Endothelial cell of umbilical vein (primary cell): Measurements from ENCODE around the gene BRD3. TPM values are rescaled to one million over a fixed set of nuclear protein-coding genes. Genes with fewer than 3 reads are reported as not detected.

Source experiments
- BruUV-seq: library from RNA; stranded (reverse); fragments of 400-500 nt; replicated peaks from 2 replicates; lab custom pipeline; 2021; lab: Mats Ljungman, UMichigan
- CTCF ChIA-PET: fragments of 300-600, 350-600 bp; sonication (Branson Sonifier 250); formaldehyde crosslinking; loops from one replicate; lab custom pipeline; 2021; ENCODE audit warnings: antibody characterized with exemption, inconsistent platforms; lab: Charles Lee
- POLR2A ChIA-PET: fragments of 300-600, 350-600 bp; sonication (Branson Sonifier 250); formaldehyde crosslinking; loops from one replicate; lab custom pipeline; 2021; ENCODE audit warnings: antibody characterized with exemption, inconsistent platforms; lab: Charles Lee
- DNase-seq: peaks from one replicate; pipeline ENCODE4 v3.0.0-alpha.2; 2011; ENCODE audit warnings: low read depth, low spot score
- FAIRE-seq: peaks from 2 replicates; lab custom pipeline; 2011; peaks lifted over from hg19 to GRCh38; lab: Jason Lieb, UNC
- H2AFZ ChIP-seq: 2 replicates; pipeline ENCODE4 v1.6.0; 2012; ENCODE audit warnings: low read depth, low read length, control low read depth, inconsistent platforms
- H3K27ac ChIP-seq: 2 replicates; pipeline ENCODE4 v1.5.1; 2011; ENCODE audit warnings: low read depth, mild to moderate bottlenecking, control low read depth, low read length, moderate library complexity; ENCODE audit not compliant: insufficient read depth
- H3K27me3 ChIP-seq, 2 experiments: 2 replicates each; pipeline versions ENCODE4 v1.6.0 to v1.6.1; 2011; ENCODE audit warnings: low read length in 2 of 2, mixed read lengths in 1 of 2; ENCODE audit not compliant: control insufficient read depth in 2 of 2, insufficient read depth in 2 of 2
- H3K36me3 ChIP-seq, 2 experiments: 2 replicates in 1 of 2; 3 replicates in 1 of 2; pipeline ENCODE4 v1.5.1; 2011; ENCODE audit warnings: low read length in 2 of 2, mild to moderate bottlenecking in 1 of 2, moderate library complexity in 1 of 2; ENCODE audit not compliant: control insufficient read depth in 2 of 2, insufficient read depth in 2 of 2; ENCODE audit errors: extremely low read depth in 1 of 2
- H3K4me1 ChIP-seq: 3 replicates; pipeline ENCODE4 v1.5.1; 2011; ENCODE audit warnings: mild to moderate bottlenecking, low read length; ENCODE audit not compliant: control insufficient read depth, insufficient read depth; ENCODE audit errors: extremely low read depth
- H3K4me2 ChIP-seq: 2 replicates; pipeline ENCODE4 v1.6.1; 2011; ENCODE audit warnings: low read length, control low read depth, mixed read lengths; ENCODE audit not compliant: insufficient read depth
- H3K4me3 ChIP-seq, 3 experiments: fragments of 200-600 bp in 1 of 3; sonication (generic), shearing (Covaris generic) in 1 of 3; replicated peaks in 1 of 3; 2 replicates each; pipeline ENCODE4 v1.5.1; 2011 to 2016; ENCODE audit warnings: control low read depth in 3 of 3, low read length in 3 of 3, mild to moderate bottlenecking in 2 of 3, inconsistent platforms in 1 of 3, low read depth in 1 of 3, moderate library complexity in 1 of 3; ENCODE audit not compliant: insufficient read depth in 1 of 3
- H3K79me2 ChIP-seq: 2 replicates; pipeline ENCODE4 v1.6.0; 2012; ENCODE audit warnings: low read length, inconsistent platforms; ENCODE audit not compliant: control insufficient read depth, insufficient read depth
- H3K9ac ChIP-seq: replicated peaks from 2 replicates; pipeline ENCODE3; 2011; ENCODE audit warnings: low read length, control low read depth; ENCODE audit not compliant: insufficient read depth; ENCODE audit errors: extremely low read depth
- H3K9me1 ChIP-seq: replicated peaks from 3 replicates; pipeline ENCODE4 v1.6.0; 2011; ENCODE audit warnings: mild to moderate bottlenecking, low read length; ENCODE audit not compliant: control insufficient read depth, insufficient read depth; ENCODE audit errors: extremely low read depth
- H3K9me3 ChIP-seq: replicated peaks from 2 replicates; pipeline ENCODE4 v1.5.1; 2012; ENCODE audit warnings: low read length, inconsistent platforms; ENCODE audit not compliant: control insufficient read depth, insufficient read depth
- H4K20me1 ChIP-seq: replicated peaks from 2 replicates; pipeline ENCODE3; 2011; ENCODE audit warnings: mild to moderate bottlenecking, low read length; ENCODE audit not compliant: control insufficient read depth, insufficient read depth; ENCODE audit errors: extremely low read depth
- CTCF ChIP-seq, 2 donors: IDR thresholded peaks; 1 replicate in 1 of 2; 2 replicates in 1 of 2; pipeline ENCODE4 v1.5.1; 2011; ENCODE audit warnings: low read length in 2 of 2, mild to moderate bottlenecking in 2 of 2, moderate library complexity in 2 of 2, control low read depth in 1 of 2, inconsistent platforms in 1 of 2, low read depth in 1 of 2; ENCODE audit not compliant: insufficient read depth in 1 of 2; ENCODE audit errors: extremely low read depth in 1 of 2
- EZH2 ChIP-seq: IDR thresholded peaks from 2 replicates; pipeline ENCODE4 v1.6.1; 2012; ENCODE audit warnings: borderline replicate concordance, low read depth, mild to moderate bottlenecking, moderate library complexity, low read length, inconsistent platforms; ENCODE audit not compliant: severe bottlenecking
- FOS ChIP-seq: IDR thresholded peaks from 2 replicates; pipeline ENCODE4 v1.6.1; 2011; ENCODE audit warnings: mild to moderate bottlenecking, low read length, moderate library complexity, borderline replicate concordance; ENCODE audit not compliant: insufficient read depth
- GATA2 ChIP-seq: IDR thresholded peaks from 2 replicates; pipeline ENCODE4 v1.7.0; 2011; ENCODE audit warnings: low read depth, mild to moderate bottlenecking, moderate library complexity, mixed read lengths, low read length; ENCODE audit not compliant: insufficient read length, insufficient read depth
- JUN ChIP-seq: IDR thresholded peaks from 2 replicates; pipeline ENCODE4 v1.6.1; 2011; ENCODE audit warnings: borderline replicate concordance, low read depth; ENCODE audit not compliant: insufficient read length, insufficient read depth
- MAX ChIP-seq: IDR thresholded peaks from 2 replicates; pipeline ENCODE4 v1.6.1; 2011; ENCODE audit not compliant: insufficient read depth, insufficient read length
- MYC ChIP-seq: IDR thresholded peaks from one replicate; pipeline ENCODE4 v1.6.1; 2011; ENCODE audit warnings: mild to moderate bottlenecking, low read depth, low read length
- POLR2A ChIP-seq: IDR thresholded peaks from 2 replicates; pipeline ENCODE4 v1.6.1; 2012; ENCODE audit warnings: low read depth, mild to moderate bottlenecking, control low read depth, low read length
- POLR2AphosphoS5 ChIP-seq: IDR thresholded peaks from 2 replicates; pipeline ENCODE4 v1.6.1; 2012; ENCODE audit warnings: low read depth, mild to moderate bottlenecking, control low read depth, low read length, moderate library complexity; ENCODE audit not compliant: insufficient read depth
- dilution Hi-C: fragments of 300-500 bp; cut with MboI; formaldehyde crosslinking; loops from one replicate; pipeline ENCODE4 v1.15.0; 2019; ENCODE audit warnings: low sequenced_read_pairs; ENCODE audit not compliant: extremely low pct_ligation_motif_present
- intact Hi-C: fragments of 100-400 bp; cut with micrococcal nuclease; formaldehyde crosslinking; loops from one replicate; pipeline ENCODE4 v1.10.0; 2022
- polyA plus RNA-seq, 4 experiments: library from polyadenylated mRNA; depleted of rRNA in 3 of 4; stranded (reverse) in 3 of 4; unstranded in 1 of 4; fragments of >200 nt; gene quantifications; 2 replicates each; pipeline versions ENCODE4 v1.2.1 to v1.2.3, GENCODE V29; 2011 to 2012; ENCODE audit warnings: missing spikeins in 1 of 4
- total RNA-seq: library from RNA; stranded (reverse); gene quantifications from 2 replicates; pipeline ENCODE4 v1.2.3, GENCODE V29; 2021

Gene BRD3
- total and polyA plus RNA-seq, 2 donors (not counting 3 experiments of a cell fraction or from before 2014, with no cell fraction given) = 10.5 to 47.1 TPM

GRCh38 chr9:134066913-134067851, 644 bp downstream of the BRD3 start:
- Histone ChIP-seq H3K9me1 (no peaks in the 10 kb centered on the region), H3K4me3 (peak overlapping the region; percentile 73 to 92 (median 78)), H2AFZ (peak overlapping the region; percentile 24), H3K27ac (peak overlapping the region; percentile 55), H3K36me3 (no peaks in the 10 kb centered on the region), H3K27me3 (peaks cover 14 to 25% of the 10 kb centered on the region in 2 experiments), H3K4me2 (peak overlapping the region; percentile 85), H3K79me2 (peaks cover 48% of the 10 kb centered on the region), H3K9ac (peak overlapping the region; percentile 84), H4K20me1 (peaks cover 5% of the 10 kb centered on the region), H3K4me1 (peaks cover 12% of the 10 kb centered on the region), H3K9me3 (no peaks in the 10 kb centered on the region)
- TF ChIP-seq GATA2 (no peak), EZH2 (no peak), MAX (no peak), MYC (no peak), FOS (no peak), JUN (no peak), POLR2AphosphoS5 (no peak), POLR2A (no peak), CTCF (IDR thresholded peaks at IDR 0.05; ENCODE audit: extremely low read depth in 1 of 2, insufficient read depth in 1 of 2, low read depth in 1 of 2, low read length in 2 of 2) (no peak)
- dilution Hi-C loops (no loop called here), intact Hi-C loops (loop anchor here (2.0 to 10.0 kb wide), 2 partner anchors 96 to 378 kb away; no protein-coding TSS in a partner anchor)
- POLR2A ChIA-PET = no interaction called here
- FAIRE-seq (no peak), DNase-seq (peak; percentile 10)
- CTCF ChIA-PET = interaction anchor here (1.7 kb wide), 2 partner anchors 10 to 41 kb away, joined by 4 to 7 read pairs; no protein-coding TSS in a partner anchor
- no TSS peak for BruUV-seq
